WTC11 (cell line): ENCODE data around the gene CNOT10. TPM values are rescaled to one million over a fixed set of nuclear protein-coding genes. Genes with fewer than 3 reads are reported as not detected.

Experiments used
- ATAC-seq: fragments of 200-7000 bp; cut with Tn5 transposase; 2 replicates; pipeline ENCODE4 v1.10.0; 2021; ENCODE audit warnings: mild to moderate bottlenecking, moderate library complexity
- CTCF ChIA-PET: fragments of 300-600 bp; sonication (Branson Sonifier 250); formaldehyde crosslinking; loops from one replicate; lab custom pipeline; 2021; ENCODE audit warnings: antibody characterized with exemption; lab: Charles Lee
- POLR2A ChIA-PET: fragments of 350-600 bp; sonication (Branson Sonifier 250); formaldehyde crosslinking; loops from one replicate; lab custom pipeline; 2021; ENCODE audit warnings: antibody characterized with exemption; lab: Charles Lee
- DNase-seq: peaks from one replicate; pipeline ENCODE4 v3.0.0; 2021; ENCODE audit warnings: low spot score
- H3K27ac Mint-ChIP-seq: 2 replicates; pipeline ENCODE4 v1.8.0; 2021; ENCODE audit warnings: mixed read lengths
- H3K27me3 Mint-ChIP-seq: 2 replicates; pipeline ENCODE4 v1.8.0; 2021; ENCODE audit warnings: low read depth, mild to moderate bottlenecking, moderate library complexity, mixed read lengths
- H3K36me3 Mint-ChIP-seq: 2 replicates; pipeline ENCODE4 v1.8.0; 2021; ENCODE audit warnings: mixed read lengths
- H3K4me1 Mint-ChIP-seq: 2 replicates; pipeline ENCODE4 v1.8.0; 2022; ENCODE audit warnings: mixed read lengths
- H3K4me3 Mint-ChIP-seq: 2 replicates; pipeline ENCODE4 v1.8.0; 2021; ENCODE audit warnings: mild to moderate bottlenecking, moderate library complexity, mixed read lengths
- H3K9me3 Mint-ChIP-seq: 2 replicates; pipeline ENCODE4 v1.8.0; 2021; ENCODE audit warnings: mixed read lengths
- ATF2 ChIP-seq: sonication (generic); formaldehyde crosslinking; IDR thresholded peaks from 2 replicates; pipeline ENCODE4 v1.8.1; 2022; ENCODE audit warnings: low read depth, missing genetic modification reagents, borderline replicate concordance
- CREB1 ChIP-seq: sonication (generic); formaldehyde crosslinking; IDR thresholded peaks from 2 replicates; pipeline ENCODE4 v1.8.0; 2023; ENCODE audit warnings: mild to moderate bottlenecking, missing genetic modification reagents
- EMX1 ChIP-seq: fragments of 250-450 bp; sonication (Bioruptor Pico); IDR thresholded peaks from 2 replicates; pipeline ENCODE4 v1.8.0; 2021; ENCODE audit warnings: mild to moderate bottlenecking
- HMGA2 ChIP-seq: fragments of 250-450 bp; sonication (Bioruptor Pico); IDR thresholded peaks from 2 replicates; pipeline ENCODE4 v1.4.0; 2021; ENCODE audit warnings: mild to moderate bottlenecking, moderate library complexity
- JUN ChIP-seq: sonication (generic); formaldehyde crosslinking; IDR thresholded peaks from 2 replicates; pipeline ENCODE4 v1.8.0; 2023; ENCODE audit warnings: mild to moderate bottlenecking, missing genetic modification reagents
- MXD4 ChIP-seq: fragments of 250-450 bp; sonication (Bioruptor Pico); IDR thresholded peaks from 2 replicates; pipeline ENCODE4 v1.8.0; 2021; ENCODE audit warnings: mild to moderate bottlenecking, moderate library complexity, borderline replicate concordance
- NFYB ChIP-seq: sonication (generic); formaldehyde crosslinking; conservative IDR thresholded peaks from 2 replicates; pipeline ENCODE4 v1.8.0; 2022; ENCODE audit warnings: low read depth, missing genetic modification reagents
- NR3C1 ChIP-seq: sonication (generic); formaldehyde crosslinking; conservative IDR thresholded peaks from 2 replicates; pipeline ENCODE4 v1.8.1; 2023; ENCODE audit warnings: low read depth, mild to moderate bottlenecking, missing genetic modification reagents
- SMAD3 ChIP-seq: sonication (generic); formaldehyde crosslinking; IDR thresholded peaks from 2 replicates; pipeline ENCODE4 v1.8.0; 2022; ENCODE audit warnings: missing genetic modification reagents, mild to moderate bottlenecking, borderline replicate concordance
- TCF7 ChIP-seq: sonication (generic); formaldehyde crosslinking; IDR thresholded peaks from 2 replicates; pipeline ENCODE4 v1.8.0; 2022; ENCODE audit warnings: mild to moderate bottlenecking, low read depth, missing genetic modification reagents, moderate library complexity
- TP53 ChIP-seq: sonication (generic); formaldehyde crosslinking; IDR thresholded peaks from 2 replicates; pipeline ENCODE4 v1.8.1; 2023; ENCODE audit warnings: mild to moderate bottlenecking, missing genetic modification reagents
- ZNF219 ChIP-seq: sonication (generic); formaldehyde crosslinking; IDR thresholded peaks from 2 replicates; pipeline ENCODE4 v1.8.0; 2023; ENCODE audit warnings: missing genetic modification reagents, mild to moderate bottlenecking, borderline replicate concordance
- ZNF396 ChIP-seq: fragments of 250-450 bp; sonication (Bioruptor Pico); IDR thresholded peaks from 2 replicates; pipeline ENCODE4 v1.8.0; 2021; ENCODE audit warnings: mild to moderate bottlenecking, moderate library complexity, borderline replicate concordance
- total RNA-seq: library from RNA; stranded (reverse); gene quantifications from 3 replicates; pipeline ENCODE4 v1.2.3, GENCODE V29; 2021
- TF ChIP-seq, protein P1 (sequence below): sonication (generic); formaldehyde crosslinking; IDR thresholded peaks from 2 replicates; pipeline ENCODE4 v1.8.0; 2022; ENCODE audit warnings: mild to moderate bottlenecking, missing genetic modification reagents
- TF ChIP-seq, protein P2 (sequence below): sonication (generic); formaldehyde crosslinking; IDR thresholded peaks from 2 replicates; pipeline ENCODE4 v1.8.1; 2023; ENCODE audit warnings: mild to moderate bottlenecking, missing genetic modification reagents, borderline replicate concordance
- TF ChIP-seq, protein P3 (sequence below): sonication (generic); formaldehyde crosslinking; IDR thresholded peaks from 2 replicates; pipeline ENCODE4 v1.8.1; 2023; ENCODE audit warnings: mild to moderate bottlenecking, missing genetic modification reagents, moderate library complexity
- TF ChIP-seq, protein P4 (sequence below): sonication (generic); formaldehyde crosslinking; IDR thresholded peaks from 2 replicates; pipeline ENCODE4 v1.8.0; 2023; ENCODE audit warnings: mild to moderate bottlenecking, missing genetic modification reagents
- TF ChIP-seq, protein P5 (sequence below): sonication (generic); formaldehyde crosslinking; IDR thresholded peaks from 2 replicates; pipeline ENCODE4 v1.8.1; 2023; ENCODE audit warnings: mild to moderate bottlenecking, moderate library complexity, missing genetic modification reagents

Gene CNOT10
- total RNA-seq, 1 experiment from 2014 or later = 38.7 TPM

- TF ChIP-seq, protein P1, sequence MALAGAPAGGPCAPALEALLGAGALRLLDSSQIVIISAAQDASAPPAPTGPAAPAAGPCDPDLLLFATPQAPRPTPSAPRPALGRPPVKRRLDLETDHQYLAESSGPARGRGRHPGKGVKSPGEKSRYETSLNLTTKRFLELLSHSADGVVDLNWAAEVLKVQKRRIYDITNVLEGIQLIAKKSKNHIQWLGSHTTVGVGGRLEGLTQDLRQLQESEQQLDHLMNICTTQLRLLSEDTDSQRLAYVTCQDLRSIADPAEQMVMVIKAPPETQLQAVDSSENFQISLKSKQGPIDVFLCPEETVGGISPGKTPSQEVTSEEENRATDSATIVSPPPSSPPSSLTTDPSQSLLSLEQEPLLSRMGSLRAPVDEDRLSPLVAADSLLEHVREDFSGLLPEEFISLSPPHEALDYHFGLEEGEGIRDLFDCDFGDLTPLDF (CRISPR knock-in tag) = peak; percentile 49; the same call in 1 of the 2 replicates
- TF ChIP-seq NR3C1 (no peak), NFYB (CRISPR knock-in tag) (no peak), MXD4 (no peak)
Measured at GRCh38 chr3:32816439-32817256, 131.7 kb downstream of the CNOT10 start (continued).

- Mint-ChIP-seq H3K27ac (peak overlapping the region; percentile 97; the same call in 1 of the 2 replicates), H3K4me3 (peak overlapping the region; percentile 92), H3K9me3 (no peaks in the 10 kb centered on the region), H3K36me3 (peaks cover 46% of the 10 kb centered on the region), H3K27me3 (peaks cover 7% of the 10 kb centered on the region; the same call in 1 of the 2 replicates), H3K4me1 (peaks cover 40% of the 10 kb centered on the region)
- DNase-seq = peak; percentile 42
- CTCF ChIA-PET = interaction anchor here (0.5 to 1.1 kb wide), 3 partner anchors 9 to 308 kb away, joined by 3 read pairs; no protein-coding TSS in a partner anchor
- POLR2A ChIA-PET = interaction anchor here (0.5 to 3.4 kb wide), 16 partner anchors 12 to 247 kb away, joined by 3 to 34 read pairs (median 3); no protein-coding TSS in a partner anchor
- TF ChIP-seq ZNF219 (CRISPR knock-in tag) (no peak), ZNF396 (CRISPR knock-in tag) (no peak), TCF7 (CRISPR knock-in tag) (no peak; the same call in 1 of the 2 replicates), ATF2 (CRISPR knock-in tag) (no peak), JUN (CRISPR knock-in tag) (peak; percentile 44; the same call in 1 of the 2 replicates), TP53 (CRISPR knock-in tag) (no peak), CREB1 (CRISPR knock-in tag) (no peak), EMX1 (CRISPR knock-in tag) (no peak; the same call in 1 of the 2 replicates)
- ATAC-seq = no peak
Measured at GRCh38 chr3:32817257-32817557, 132.2 kb downstream of the CNOT10 start.

GRCh38 chr3:32817558-32818228 is 132.7 kb downstream of the CNOT10 start, which contains the start of gene TRIM71:
TSS of gene TRIM71 (plus strand) at chr3:32817997. CDS start at chr3:32818081, 84 bp downstream.
- Mint-ChIP-seq H3K4me1 (peaks cover 44% of the 10 kb centered on the region), H3K27me3 (peaks cover 7% of the 10 kb centered on the region; the same call in 1 of the 2 replicates), H3K4me3 (peak within 1 kb of the TSS; percentile 100), H3K27ac (peak within 1 kb of the TSS; percentile 97)
- DNase-seq (no peak), ATAC-seq (no peak)
- CTCF ChIA-PET = interaction anchor here (0.5 to 0.6 kb wide), 2 partner anchors 9 to 37 kb away, joined by 3 read pairs; no protein-coding TSS in a partner anchor
- POLR2A ChIA-PET = interaction anchor here (0.5 to 3.4 kb wide), 10 partner anchors 17 to 248 kb away, joined by 3 to 34 read pairs (median 4); no protein-coding TSS in a partner anchor
- TF ChIP-seq HMGA2 (0 out of 2 replicates have a peak, but pooled peaks have one; percentile 5), SMAD3 (no peak)
- TF ChIP-seq, protein P2, sequence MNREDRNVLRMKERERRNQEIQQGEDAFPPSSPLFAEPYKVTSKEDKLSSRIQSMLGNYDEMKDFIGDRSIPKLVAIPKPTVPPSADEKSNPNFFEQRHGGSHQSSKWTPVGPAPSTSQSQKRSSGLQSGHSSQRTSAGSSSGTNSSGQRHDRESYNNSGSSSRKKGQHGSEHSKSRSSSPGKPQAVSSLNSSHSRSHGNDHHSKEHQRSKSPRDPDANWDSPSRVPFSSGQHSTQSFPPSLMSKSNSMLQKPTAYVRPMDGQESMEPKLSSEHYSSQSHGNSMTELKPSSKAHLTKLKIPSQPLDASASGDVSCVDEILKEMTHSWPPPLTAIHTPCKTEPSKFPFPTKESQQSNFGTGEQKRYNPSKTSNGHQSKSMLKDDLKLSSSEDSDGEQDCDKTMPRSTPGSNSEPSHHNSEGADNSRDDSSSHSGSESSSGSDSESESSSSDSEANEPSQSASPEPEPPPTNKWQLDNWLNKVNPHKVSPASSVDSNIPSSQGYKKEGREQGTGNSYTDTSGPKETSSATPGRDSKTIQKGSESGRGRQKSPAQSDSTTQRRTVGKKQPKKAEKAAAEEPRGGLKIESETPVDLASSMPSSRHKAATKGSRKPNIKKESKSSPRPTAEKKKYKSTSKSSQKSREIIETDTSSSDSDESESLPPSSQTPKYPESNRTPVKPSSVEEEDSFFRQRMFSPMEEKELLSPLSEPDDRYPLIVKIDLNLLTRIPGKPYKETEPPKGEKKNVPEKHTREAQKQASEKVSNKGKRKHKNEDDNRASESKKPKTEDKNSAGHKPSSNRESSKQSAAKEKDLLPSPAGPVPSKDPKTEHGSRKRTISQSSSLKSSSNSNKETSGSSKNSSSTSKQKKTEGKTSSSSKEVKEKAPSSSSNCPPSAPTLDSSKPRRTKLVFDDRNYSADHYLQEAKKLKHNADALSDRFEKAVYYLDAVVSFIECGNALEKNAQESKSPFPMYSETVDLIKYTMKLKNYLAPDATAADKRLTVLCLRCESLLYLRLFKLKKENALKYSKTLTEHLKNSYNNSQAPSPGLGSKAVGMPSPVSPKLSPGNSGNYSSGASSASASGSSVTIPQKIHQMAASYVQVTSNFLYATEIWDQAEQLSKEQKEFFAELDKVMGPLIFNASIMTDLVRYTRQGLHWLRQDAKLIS (CRISPR knock-in tag) = 0 out of 2 replicates have a peak, but pooled peaks have one; percentile 21
- TF ChIP-seq, protein P3, sequence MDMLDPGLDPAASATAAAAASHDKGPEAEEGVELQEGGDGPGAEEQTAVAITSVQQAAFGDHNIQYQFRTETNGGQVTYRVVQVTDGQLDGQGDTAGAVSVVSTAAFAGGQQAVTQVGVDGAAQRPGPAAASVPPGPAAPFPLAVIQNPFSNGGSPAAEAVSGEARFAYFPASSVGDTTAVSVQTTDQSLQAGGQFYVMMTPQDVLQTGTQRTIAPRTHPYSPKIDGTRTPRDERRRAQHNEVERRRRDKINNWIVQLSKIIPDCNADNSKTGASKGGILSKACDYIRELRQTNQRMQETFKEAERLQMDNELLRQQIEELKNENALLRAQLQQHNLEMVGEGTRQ (CRISPR knock-in tag) = no peak
- TF ChIP-seq, protein P4, sequence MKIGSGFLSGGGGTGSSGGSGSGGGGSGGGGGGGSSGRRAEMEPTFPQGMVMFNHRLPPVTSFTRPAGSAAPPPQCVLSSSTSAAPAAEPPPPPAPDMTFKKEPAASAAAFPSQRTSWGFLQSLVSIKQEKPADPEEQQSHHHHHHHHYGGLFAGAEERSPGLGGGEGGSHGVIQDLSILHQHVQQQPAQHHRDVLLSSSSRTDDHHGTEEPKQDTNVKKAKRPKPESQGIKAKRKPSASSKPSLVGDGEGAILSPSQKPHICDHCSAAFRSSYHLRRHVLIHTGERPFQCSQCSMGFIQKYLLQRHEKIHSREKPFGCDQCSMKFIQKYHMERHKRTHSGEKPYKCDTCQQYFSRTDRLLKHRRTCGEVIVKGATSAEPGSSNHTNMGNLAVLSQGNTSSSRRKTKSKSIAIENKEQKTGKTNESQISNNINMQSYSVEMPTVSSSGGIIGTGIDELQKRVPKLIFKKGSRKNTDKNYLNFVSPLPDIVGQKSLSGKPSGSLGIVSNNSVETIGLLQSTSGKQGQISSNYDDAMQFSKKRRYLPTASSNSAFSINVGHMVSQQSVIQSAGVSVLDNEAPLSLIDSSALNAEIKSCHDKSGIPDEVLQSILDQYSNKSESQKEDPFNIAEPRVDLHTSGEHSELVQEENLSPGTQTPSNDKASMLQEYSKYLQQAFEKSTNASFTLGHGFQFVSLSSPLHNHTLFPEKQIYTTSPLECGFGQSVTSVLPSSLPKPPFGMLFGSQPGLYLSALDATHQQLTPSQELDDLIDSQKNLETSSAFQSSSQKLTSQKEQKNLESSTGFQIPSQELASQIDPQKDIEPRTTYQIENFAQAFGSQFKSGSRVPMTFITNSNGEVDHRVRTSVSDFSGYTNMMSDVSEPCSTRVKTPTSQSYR (CRISPR knock-in tag) = 0 out of 2 replicates have a peak, but pooled peaks have one; percentile 7
- TF ChIP-seq, protein P5, sequence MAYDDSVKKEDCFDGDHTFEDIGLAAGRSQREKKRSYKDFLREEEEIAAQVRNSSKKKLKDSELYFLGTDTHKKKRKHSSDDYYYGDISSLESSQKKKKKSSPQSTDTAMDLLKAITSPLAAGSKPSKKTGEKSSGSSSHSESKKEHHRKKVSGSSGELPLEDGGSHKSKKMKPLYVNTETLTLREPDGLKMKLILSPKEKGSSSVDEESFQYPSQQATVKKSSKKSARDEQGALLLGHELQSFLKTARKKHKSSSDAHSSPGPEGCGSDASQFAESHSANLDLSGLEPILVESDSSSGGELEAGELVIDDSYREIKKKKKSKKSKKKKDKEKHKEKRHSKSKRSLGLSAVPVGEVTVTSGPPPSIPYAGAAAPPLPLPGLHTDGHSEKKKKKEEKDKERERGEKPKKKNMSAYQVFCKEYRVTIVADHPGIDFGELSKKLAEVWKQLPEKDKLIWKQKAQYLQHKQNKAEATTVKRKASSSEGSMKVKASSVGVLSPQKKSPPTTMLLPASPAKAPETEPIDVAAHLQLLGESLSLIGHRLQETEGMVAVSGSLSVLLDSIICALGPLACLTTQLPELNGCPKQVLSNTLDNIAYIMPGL (CRISPR knock-in tag) = 0 out of 2 replicates have a peak, but pooled peaks have one; percentile 44
- TF ChIP-seq, all 79 proteins: peak for 4
- Mint-ChIP-seq H3K36me3 (peaks cover 48% of the 10 kb centered on the region), H3K9me3 (no peaks in the 10 kb centered on the region)
